Measurements from ENCODE around the gene DNAH2.

The DNAH2 gene

GRCh38 chr17:7833795-7834541 is 116.4 kb downstream of the DNAH2 start, which contains the start of gene KDM6B:
Gene KDM6B (plus strand): TSS chr17:7834217. CDS start chr17:7845555, 11,338 bp downstream.
- DNase-seq (ENCODE audit: extremely low spot score), result peak; percentile 87
- ChIA-PET POLR2A (interaction anchor here (1.0 to 3.7 kb wide), 9 partner anchors 9 to 147 kb away, joined by 3 to 18 read pairs (median 5); partner anchors contain the start of genes CYB5D1, NAA38, RNF227 and TP53), CTCF (interaction anchor here (0.8 to 2.7 kb wide), 7 partner anchors 9 to 156 kb away, joined by 3 to 11 read pairs (median 4); partner anchors contain the start of genes CYB5D1, NAA38 and WRAP53)
- TF ChIP-seq TARDBP (IDR thresholded peaks at IDR 0.05) (no peak), BHLHE40 (IDR thresholded peaks at IDR 0.05; ENCODE audit: borderline replicate concordance) (no peak), L3MBTL2 (conservative IDR thresholded peaks at IDR 0.05) (no peak), ARNT (IDR thresholded peaks at IDR 0.05) (no peak), ELF4 (IDR thresholded peaks at IDR 0.05) (no peak), FOXK2 (IDR thresholded peaks at IDR 0.05) (no peak), SUZ12 (IDR thresholded peaks at IDR 0.05) (no peak), LEF1 (IDR thresholded peaks at IDR 0.05; ENCODE audit: borderline replicate concordance) (no peak), HDGF (IDR thresholded peaks at IDR 0.05; ENCODE audit: borderline replicate concordance) (no peak), FOXM1 (IDR thresholded peaks at IDR 0.05; ENCODE audit: borderline replicate concordance) (no peak), ZNF384 (IDR thresholded peaks at IDR 0.05) (no peak), FOXA1 (IDR thresholded peaks at IDR 0.05) (no peak)

- CTCF ChIA-PET, result interaction anchor here (0.6 to 2.7 kb wide), 9 partner anchors 10 to 325 kb away, joined by 3 to 11 read pairs (median 3); partner anchors contain the start of genes NAA38 and WRAP53
- DNase-seq (ENCODE audit: extremely low spot score), result no peak
- POLR2A ChIA-PET, result interaction anchor here (1.4 to 3.7 kb wide), 4 partner anchors 10 to 91 kb away, joined by 5 to 18 read pairs (median 10); partner anchors contain the start of genes CYB5D1 and NAA38
- TF ChIP-seq BHLHE40 (IDR thresholded peaks at IDR 0.05; ENCODE audit: borderline replicate concordance), result no peak
- no peak for TF ChIP-seq NFRKB (IDR thresholded peaks at IDR 0.05)
- TF ChIP-seq SUZ12 (IDR thresholded peaks at IDR 0.05), result no peak
- no peak for TF ChIP-seq HDGF (IDR thresholded peaks at IDR 0.05; ENCODE audit: borderline replicate concordance)
- TF ChIP-seq L3MBTL2 (conservative IDR thresholded peaks at IDR 0.05), result no peak
- TF ChIP-seq TARDBP (IDR thresholded peaks at IDR 0.05), result no peak
- no peak for TF ChIP-seq ELF4 (IDR thresholded peaks at IDR 0.05)
- TF ChIP-seq ZNF384 (IDR thresholded peaks at IDR 0.05), result no peak
- no peak for TF ChIP-seq LEF1 (IDR thresholded peaks at IDR 0.05; ENCODE audit: borderline replicate concordance)
- TF ChIP-seq FOXM1 (IDR thresholded peaks at IDR 0.05; ENCODE audit: borderline replicate concordance), result no peak
- TF ChIP-seq CTBP1 (IDR thresholded peaks at IDR 0.05; ENCODE audit: borderline replicate concordance), result no peak
- no peak for TF ChIP-seq FOXA1 (IDR thresholded peaks at IDR 0.05)
- TF ChIP-seq ARNT (IDR thresholded peaks at IDR 0.05), result no peak
- TF ChIP-seq PKNOX1 (IDR thresholded peaks at IDR 0.05), result no peak
Observed at GRCh38 chr17:7834542-7834956, 117.0 kb downstream of the DNAH2 start.

- DNase-seq (ENCODE audit: extremely low spot score), result peak; percentile 91
- CTCF ChIA-PET, result interaction anchor here (0.6 to 2.7 kb wide), 8 partner anchors 10 to 324 kb away, joined by 3 to 11 read pairs (median 3); partner anchors contain the start of gene NAA38
- POLR2A ChIA-PET, result interaction anchor here (1.4 to 3.7 kb wide), 4 partner anchors 10 to 92 kb away, joined by 5 to 18 read pairs (median 10); partner anchors contain the start of genes CYB5D1 and NAA38
- peak; percentile 34; the same call in 1 of the 2 replicates for TF ChIP-seq L3MBTL2 (conservative IDR thresholded peaks at IDR 0.05)
- TF ChIP-seq HDGF (IDR thresholded peaks at IDR 0.05; ENCODE audit: borderline replicate concordance), result peak; percentile 44; the same call in 1 of the 2 replicates
- no peak for TF ChIP-seq NFRKB (IDR thresholded peaks at IDR 0.05)
Observed at GRCh38 chr17:7834957-7835813, 117.6 kb downstream of the DNAH2 start.

GRCh38 chr17:7835814-7836595 is 118.5 kb downstream of the DNAH2 start:
- TF ChIP-seq L3MBTL2 (conservative IDR thresholded peaks at IDR 0.05), result no peak
- no peak for TF ChIP-seq ZNF384 (IDR thresholded peaks at IDR 0.05)
- TF ChIP-seq SUZ12 (IDR thresholded peaks at IDR 0.05), result no peak
- TF ChIP-seq FOXK2 (IDR thresholded peaks at IDR 0.05), result no peak
- no peak for TF ChIP-seq FOXM1 (IDR thresholded peaks at IDR 0.05; ENCODE audit: borderline replicate concordance)
- TF ChIP-seq NFRKB (IDR thresholded peaks at IDR 0.05), result no peak
- no peak for TF ChIP-seq ELF4 (IDR thresholded peaks at IDR 0.05)
- TF ChIP-seq SP1 (IDR thresholded peaks at IDR 0.05), result no peak
- no peak for TF ChIP-seq FOXA1 (IDR thresholded peaks at IDR 0.05)
- no peak for TF ChIP-seq PKNOX1 (IDR thresholded peaks at IDR 0.05)
- TF ChIP-seq CTBP1 (IDR thresholded peaks at IDR 0.05; ENCODE audit: borderline replicate concordance), result no peak
- no peak for TF ChIP-seq HDGF (IDR thresholded peaks at IDR 0.05; ENCODE audit: borderline replicate concordance)
- ChIA-PET CTCF (interaction anchor here (2.7 kb wide), 1 partner anchor 11 kb away, joined by 11 read pairs; no protein-coding TSS in a partner anchor), POLR2A (interaction anchor here (1.4 to 3.7 kb wide), 3 partner anchors 9 to 21 kb away, joined by 5 to 18 read pairs (median 13); partner anchors contain the start of genes CYB5D1 and NAA38)

More at GRCh38 chr17:7835814-7836595, 118.5 kb downstream of the DNAH2 start:
- DNase-seq (ENCODE audit: extremely low spot score), result no peak

Data from HEK293T (cell line).